Skeletal muscle tissue (tissue), 4 donors: ENCODE results near the gene ZMYND10. TPM values are rescaled to one million over a fixed set of nuclear protein-coding genes. Genes with fewer than 3 reads are reported as not detected.
A peak's percentile ranks its signal among the peaks of the same experiment; 100 is the strongest.

Source experiments
- H3K27ac ChIP-seq: one replicate; pipeline ENCODE4 v1.7.0; 2013; ENCODE audit warnings: mild to moderate bottlenecking, low read depth, low read length, inconsistent platforms
- H3K27me3 ChIP-seq, 3 donors: one replicate each; pipeline ENCODE4 v1.7.0; 2013; ENCODE audit warnings: low read length in 3 of 3; ENCODE audit not compliant: control insufficient read depth in 3 of 3, insufficient read depth in 3 of 3
- H3K36me3 ChIP-seq, 3 donors: one replicate each; pipeline ENCODE4 v1.7.0; 2013; ENCODE audit warnings: low read length in 3 of 3; ENCODE audit not compliant: control insufficient read depth in 3 of 3, insufficient read depth in 3 of 3
- H3K4me1 ChIP-seq, 3 donors: one replicate each; pipeline ENCODE4 v1.7.0; 2013; ENCODE audit warnings: low read length in 3 of 3, mild to moderate bottlenecking in 3 of 3; ENCODE audit not compliant: control insufficient read depth in 3 of 3, insufficient read depth in 3 of 3
- H3K4me3 ChIP-seq, 3 donors: one replicate each; pipeline ENCODE4 v1.7.0; 2013; ENCODE audit warnings: low read length in 3 of 3
- H3K9ac ChIP-seq, 3 donors: one replicate each; pipeline ENCODE4 v1.7.0; 2013; ENCODE audit warnings: low read length in 3 of 3, mild to moderate bottlenecking in 3 of 3, moderate library complexity in 2 of 3, low read depth in 1 of 3
- H3K9me3 ChIP-seq, 3 donors: one replicate each; pipeline ENCODE4 v1.7.0; 2013; ENCODE audit warnings: low read length in 3 of 3; ENCODE audit not compliant: control insufficient read depth in 3 of 3
- total RNA-seq: library from RNA; depleted of rRNA; stranded (reverse); fragments of >200 nt; gene quantifications from one replicate; pipeline ENCODE4 v1.2.3, GENCODE V29; 2014
- donor health status: Osteomylitis.

Gene ZMYND10
- total RNA-seq, 1 donor from 2014 or later: 0.52 TPM

DNA sequence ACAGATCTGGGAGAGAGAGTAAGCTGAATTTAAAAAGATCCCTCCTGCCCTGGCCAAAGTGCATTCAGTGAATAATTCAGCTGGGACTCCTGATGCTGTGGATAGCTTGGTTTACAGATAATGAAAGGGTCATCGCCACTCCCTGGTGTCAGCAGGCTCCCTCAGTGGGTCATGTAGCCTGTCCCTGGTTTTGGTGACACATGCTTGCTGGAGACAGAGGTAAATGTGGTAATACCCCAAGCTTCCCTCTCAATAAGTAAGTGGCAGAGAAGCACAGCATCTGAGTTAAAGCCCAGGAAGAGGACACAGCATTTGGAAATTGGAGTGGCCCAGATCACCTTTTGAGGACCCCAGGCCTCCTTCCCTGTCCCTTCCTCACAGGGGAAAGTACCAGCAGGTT is 11.9 kb upstream of the ZMYND10 start:
- Histone ChIP-seq H3K4me3 (peak overlapping the region; percentile 88 to 100 (median 99)), H3K9ac (peak overlapping the region; percentile 98 to 99 (median 98)), H3K27me3 (no peaks in the 10 kb centered on the region), H3K4me1 (peaks cover 46 to 62% (median 47%) of the 10 kb centered on the region in 3 donors), H3K36me3 (peaks cover 44 to 51% (median 47%) of the 10 kb centered on the region in 3 donors), H3K27ac (peak overlapping the region; percentile 16), H3K9me3 (no peaks in the 10 kb centered on the region)

DNA sequence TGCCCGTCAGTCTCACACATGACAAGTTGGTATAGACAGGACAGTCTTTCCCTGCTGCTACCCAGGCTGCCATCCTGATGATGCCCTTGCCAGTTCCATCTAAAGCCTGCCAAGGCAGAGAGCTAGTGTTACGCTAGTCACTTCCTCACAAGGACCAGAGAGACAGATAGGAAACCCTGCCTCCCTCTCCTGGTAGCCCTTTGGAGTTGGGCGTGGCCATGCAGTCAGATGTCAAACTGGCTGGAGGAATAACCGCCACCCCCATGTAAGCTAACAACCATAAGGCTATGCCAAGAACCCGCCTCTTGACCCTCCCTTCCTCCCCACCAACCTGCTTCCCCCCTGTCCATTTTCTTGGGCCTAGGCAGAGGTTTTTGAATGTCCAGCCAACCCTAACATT is 11.0 kb upstream of the ZMYND10 start:
- H3K27ac ChIP-seq: peak overlapping the region; percentile 26

DNA sequence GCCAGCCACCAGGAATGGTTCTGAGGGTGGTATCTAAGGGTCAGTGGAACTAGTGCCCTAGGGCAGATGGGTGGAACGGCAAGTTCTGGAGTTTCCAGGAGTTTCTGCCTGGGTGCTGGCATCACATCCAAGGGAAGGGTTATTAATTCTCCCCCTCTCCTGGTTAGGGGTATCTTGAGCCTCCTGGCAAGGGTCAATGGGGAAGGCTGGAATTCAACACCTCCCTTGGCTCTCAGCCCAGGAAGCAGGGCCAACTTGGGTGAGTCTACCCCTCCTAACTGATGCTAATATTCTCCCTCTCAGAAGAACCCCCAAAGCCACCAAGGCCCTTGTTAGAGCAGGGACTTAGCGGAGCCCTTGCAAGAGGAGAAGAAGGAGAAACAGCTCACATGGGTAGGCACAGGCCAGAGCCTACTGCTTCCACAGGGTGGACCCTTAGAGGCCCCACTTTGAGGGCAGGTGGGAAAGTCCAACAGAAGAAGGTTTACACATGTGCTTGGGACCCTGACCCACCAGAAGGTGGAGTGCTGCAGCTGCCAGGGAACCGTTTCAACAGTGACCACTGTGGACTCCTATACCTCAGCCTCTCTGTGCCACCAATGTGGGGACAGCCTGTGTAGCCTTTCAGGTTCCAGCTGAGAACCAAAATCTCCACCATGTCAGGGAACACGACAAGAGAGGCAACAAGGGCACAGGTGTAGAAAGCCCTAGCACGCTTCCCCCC is 10.5 kb upstream of the ZMYND10 start:
- Histone ChIP-seq H3K9ac (peak overlapping the region; percentile 36 to 99 (median 98)), H3K36me3 (peaks cover 44 to 51% (median 47%) of the 10 kb centered on the region in 3 donors), H3K4me3 (peak overlapping the region; percentile 88 to 100 (median 99)), H3K27me3 (no peaks in the 10 kb centered on the region), H3K9me3 (no peaks in the 10 kb centered on the region), H3K27ac (peak overlapping the region; percentile 26), H3K4me1 (peaks cover 55 to 73% (median 58%) of the 10 kb centered on the region in 3 donors)

More for the DNA sequence above, 11.0 kb upstream of the ZMYND10 start:
- peaks cover 44 to 51% (median 47%) of the 10 kb centered on the region in 3 donors for H3K36me3 ChIP-seq
- H3K27me3 ChIP-seq: no peaks in the 10 kb centered on the region
- peak overlapping the region; percentile 98 to 99 (median 98) for H3K9ac ChIP-seq
- H3K4me1 ChIP-seq: peaks cover 49 to 67% (median 52%) of the 10 kb centered on the region in 3 donors
- peak overlapping the region; percentile 88 to 100 (median 99) for H3K4me3 ChIP-seq
- no peaks in the 10 kb centered on the region for H3K9me3 ChIP-seq

GRCh38 chr3:50354850-50355249 is 9.3 kb upstream of the ZMYND10 start:
- Histone ChIP-seq H3K4me3 (no peak overlapping the region), H3K9ac (peak overlapping the region in 1 of 3 donors; percentile 99), H3K27me3 (no peaks in the 10 kb centered on the region), H3K27ac (no peak overlapping the region), H3K9me3 (no peaks in the 10 kb centered on the region), H3K4me1 (peaks cover 62 to 78% (median 65%) of the 10 kb centered on the region in 3 donors), H3K36me3 (peaks cover 44 to 51% (median 47%) of the 10 kb centered on the region in 3 donors)

DNA sequence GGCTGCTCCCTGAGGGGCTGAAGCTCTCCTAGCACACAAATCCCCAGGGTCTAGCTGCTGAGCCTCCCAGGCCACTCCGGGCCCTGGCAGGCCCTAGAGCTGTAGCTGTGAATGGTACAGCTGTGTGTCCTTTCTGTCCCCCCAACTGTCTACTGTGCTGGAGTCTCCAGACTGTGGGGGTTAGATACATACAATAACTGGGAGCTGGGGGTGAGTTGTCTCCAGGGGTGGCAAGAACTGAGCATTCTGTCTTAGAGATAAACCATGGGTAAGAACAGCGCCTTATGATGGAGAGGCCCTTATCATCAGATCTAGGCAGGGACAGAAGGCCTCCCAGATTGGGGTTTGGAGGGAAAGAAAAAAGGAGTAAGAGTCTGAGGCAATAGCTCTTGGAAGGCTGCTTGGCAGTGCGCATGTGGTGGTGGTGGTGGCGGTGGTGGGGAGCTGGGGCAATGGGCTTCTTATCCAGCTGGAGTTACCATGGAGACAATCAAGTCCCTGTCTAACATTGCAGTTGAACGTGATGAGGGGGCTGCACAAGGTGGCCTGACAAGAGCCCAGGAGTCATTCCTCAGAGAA is 8.7 kb upstream of the ZMYND10 start:
- Histone ChIP-seq H3K36me3 (peaks cover 46 to 52% (median 48%) of the 10 kb centered on the region in 3 donors), H3K9ac (no peak overlapping the region), H3K27me3 (no peaks in the 10 kb centered on the region), H3K4me3 (no peak overlapping the region), H3K4me1 (peaks cover 65 to 79% (median 68%) of the 10 kb centered on the region in 3 donors), H3K27ac (no peak overlapping the region), H3K9me3 (no peaks in the 10 kb centered on the region)

GRCh38 chr3:50353245-50354004 is 7.9 kb upstream of the ZMYND10 start:
- Histone ChIP-seq H3K4me1 (peaks cover 66 to 81% (median 67%) of the 10 kb centered on the region in 3 donors), H3K9ac (peak overlapping the region in 1 of 3 donors; percentile 60), H3K9me3 (no peaks in the 10 kb centered on the region), H3K36me3 (peaks cover 53 to 60% (median 56%) of the 10 kb centered on the region in 3 donors), H3K4me3 (no peak overlapping the region), H3K27ac (no peak overlapping the region), H3K27me3 (no peaks in the 10 kb centered on the region)

DNA sequence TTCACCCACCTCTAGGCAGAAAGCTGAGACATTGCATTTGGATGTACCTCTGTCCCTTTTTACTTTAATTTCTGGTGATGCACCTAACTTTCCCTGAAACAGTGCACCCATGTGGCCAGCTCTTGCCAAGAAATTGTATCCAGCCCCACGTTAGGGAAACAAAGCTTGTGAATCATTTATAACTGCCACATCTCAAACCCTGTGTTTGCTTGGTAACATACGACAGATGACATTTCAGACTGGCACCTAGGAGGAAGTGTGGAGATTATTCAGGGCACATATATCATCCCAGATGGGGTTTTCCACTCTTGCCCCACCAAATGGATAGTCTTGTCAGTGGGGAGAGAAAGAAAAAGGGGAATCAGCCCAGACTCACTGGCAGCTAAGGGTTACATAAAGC is 7.2 kb upstream of the ZMYND10 start:
- H3K27me3 ChIP-seq: no peaks in the 10 kb centered on the region
- no peak overlapping the region for H3K27ac ChIP-seq
- H3K9ac ChIP-seq: peak overlapping the region in 1 of 3 donors; percentile 60
- H3K4me1 ChIP-seq: peaks cover 64 to 81% (median 66%) of the 10 kb centered on the region in 3 donors
- H3K4me3 ChIP-seq: no peak overlapping the region
- H3K36me3 ChIP-seq: peaks cover 55 to 63% (median 61%) of the 10 kb centered on the region in 3 donors
- no peaks in the 10 kb centered on the region for H3K9me3 ChIP-seq

DNA sequence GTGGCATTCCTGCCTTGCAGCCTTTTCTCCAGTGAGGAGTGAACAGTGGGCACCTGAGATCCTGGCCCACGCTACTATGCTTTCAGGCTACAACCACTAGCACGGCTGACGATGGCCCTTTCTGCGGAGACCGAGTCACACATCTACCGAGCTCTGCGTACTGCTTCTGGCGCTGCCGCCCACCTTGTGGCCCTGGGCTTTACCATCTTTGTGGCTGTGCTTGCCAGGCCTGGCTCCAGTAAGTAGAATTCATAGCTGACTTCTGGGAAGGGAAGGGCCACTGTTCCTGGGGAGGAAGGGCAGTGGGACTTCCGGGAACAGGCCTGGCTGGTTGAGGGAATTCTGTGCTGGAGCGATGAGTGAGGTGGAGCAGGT is 5.8 kb upstream of the ZMYND10 start:
- H3K4me1 ChIP-seq: peaks cover 55 to 71% (median 55%) of the 10 kb centered on the region in 3 donors
- H3K9me3 ChIP-seq: no peaks in the 10 kb centered on the region
- peaks cover 49 to 56% (median 55%) of the 10 kb centered on the region in 3 donors for H3K36me3 ChIP-seq
- peak overlapping the region; percentile 84 to 97 (median 93) for H3K9ac ChIP-seq
- H3K27ac ChIP-seq: peak overlapping the region; percentile 85
- H3K27me3 ChIP-seq: no peaks in the 10 kb centered on the region
- peak overlapping the region; percentile 90 to 100 (median 93) for H3K4me3 ChIP-seq

- Histone ChIP-seq H3K36me3 (peaks cover 46 to 50% (median 50%) of the 10 kb centered on the region in 3 donors), H3K4me3 (peak within 1 kb of the TSS; percentile 90 to 100 (median 93)), H3K27me3 (peaks cover 0 to 2% (median 0%) of the 10 kb centered on the region in 3 donors), H3K27ac (peak within 1 kb of the TSS; percentile 85), H3K9ac (peak within 1 kb of the TSS; percentile 84 to 97 (median 93)), H3K4me1 (peaks cover 50 to 68% (median 51%) of the 10 kb centered on the region in 3 donors), H3K9me3 (no peaks in the 10 kb centered on the region)
Observed at GRCh38 chr3:50350527-50351322, 5.2 kb upstream of the ZMYND10 start, which contains the start of the genes CYB561D2 and NPRL2. Gene CYB561D2, plus strand, starts transcription at chr3:50350862. Its CDS starts 572 bp downstream, at chr3:50351434. Gene NPRL2, minus strand, starts transcription at chr3:50350775. Its CDS starts 123 bp downstream, at chr3:50350652.
